IPS DF 6.9 (cell line): ENCODE measurements around the gene SINHCAF.

Experiments used
- DNase-seq: peaks from one replicate; pipeline ENCODE4 v3.0.0-alpha.2; 2013; ENCODE audit warnings: low read depth, low spot score
- H3K27ac ChIP-seq: one replicate; pipeline ENCODE4 v1.5.1; 2013; ENCODE audit warnings: low read length, control low read depth
- H3K27me3 ChIP-seq: 2 replicates; pipeline ENCODE4 v1.6.1; 2013; ENCODE audit warnings: mild to moderate bottlenecking, low read length; ENCODE audit not compliant: control insufficient read depth, insufficient read depth
- H3K36me3 ChIP-seq: 2 replicates; pipeline ENCODE4 v1.6.1; 2013; ENCODE audit warnings: low read length; ENCODE audit not compliant: control insufficient read depth, insufficient read depth
- H3K4me1 ChIP-seq: 2 replicates; pipeline ENCODE4 v1.6.1; 2013; ENCODE audit warnings: low read length; ENCODE audit not compliant: control insufficient read depth, insufficient read depth
- H3K4me3 ChIP-seq: 2 replicates; pipeline ENCODE4 v1.5.1; 2013; ENCODE audit warnings: mild to moderate bottlenecking, low read length
- H3K9me3 ChIP-seq: 2 replicates; pipeline ENCODE4 v1.6.1; 2013; ENCODE audit warnings: low read length, inconsistent platforms; ENCODE audit not compliant: control insufficient read depth, insufficient read depth
- WGBS: extraction: QIAGEN DNeasy Blood & Tissue Kit; methylation state at CpG from one replicate; pipeline ENCODE4 v1.1.7; 2013; ENCODE audit warnings: mixed read lengths, missing lambda C conversion rate; ENCODE audit not compliant: insufficient read length, insufficient coverage; 5-methylcytosine and 5-hydroxymethylcytosine counted together

Gene SINHCAF

GRCh38 chr12:31318657-31319269, 7.2 kb downstream of the SINHCAF start:
- peaks cover 6% of the 10 kb centered on the region; the same call in 1 of the 2 replicates for H3K4me1 ChIP-seq
- H3K4me3 ChIP-seq: no peak overlapping the region
- H3K9me3 ChIP-seq: no peaks in the 10 kb centered on the region
- WGBS: no CpG with 5 or more reads among the region's 2 CpGs
- no peaks in the 10 kb centered on the region for H3K36me3 ChIP-seq
- H3K27ac ChIP-seq: no peak overlapping the region
- no peaks in the 10 kb centered on the region for H3K27me3 ChIP-seq
- DNase-seq: no peak

GRCh38 chr12:31317471-31318395, 8.2 kb downstream of the SINHCAF start:
- Histone ChIP-seq H3K9me3 (no peaks in the 10 kb centered on the region), H3K27me3 (no peaks in the 10 kb centered on the region), H3K27ac (no peak overlapping the region), H3K4me1 (peaks cover 6% of the 10 kb centered on the region; the same call in 1 of the 2 replicates), H3K36me3 (no peaks in the 10 kb centered on the region), H3K4me3 (no peak overlapping the region)
- WGBS: no CpG with 5 or more reads among the region's 8 CpGs
- no peak for DNase-seq

GRCh38 chr12:31316891-31317290, 9.1 kb downstream of the SINHCAF start:
- Histone ChIP-seq H3K27me3 (no peaks in the 10 kb centered on the region), H3K27ac (no peak overlapping the region), H3K9me3 (no peaks in the 10 kb centered on the region), H3K4me3 (no peak overlapping the region), H3K36me3 (no peaks in the 10 kb centered on the region; the same call in 1 of the 2 replicates), H3K4me1 (peaks cover 6% of the 10 kb centered on the region; the same call in 1 of the 2 replicates)
- no CpG with 5 or more reads among the region's 3 CpGs for WGBS
- no peak for DNase-seq

GRCh38 chr12:31315784-31316465, 10.0 kb downstream of the SINHCAF start:
- DNase-seq: no peak
- Histone ChIP-seq H3K4me1 (peaks cover 6% of the 10 kb centered on the region; the same call in 1 of the 2 replicates), H3K4me3 (no peak overlapping the region), H3K9me3 (no peaks in the 10 kb centered on the region), H3K27ac (no peak overlapping the region), H3K36me3 (no peaks in the 10 kb centered on the region; the same call in 1 of the 2 replicates), H3K27me3 (no peaks in the 10 kb centered on the region)
- WGBS: no CpG with 5 or more reads among the region's 7 CpGs

GRCh38 chr12:31315044-31315715, 10.8 kb downstream of the SINHCAF start:
- Histone ChIP-seq H3K27ac (no peak overlapping the region), H3K4me3 (no peak overlapping the region), H3K9me3 (no peaks in the 10 kb centered on the region), H3K27me3 (no peaks in the 10 kb centered on the region), H3K36me3 (no peaks in the 10 kb centered on the region; the same call in 1 of the 2 replicates), H3K4me1 (peaks cover 6% of the 10 kb centered on the region; the same call in 1 of the 2 replicates)
- DNase-seq: no peak
- WGBS: 100% methylated on average over 1 of the region's 3 CpGs

- Histone ChIP-seq H3K9me3 (no peaks in the 10 kb centered on the region), H3K4me3 (no peak overlapping the region), H3K27me3 (no peaks in the 10 kb centered on the region), H3K36me3 (no peaks in the 10 kb centered on the region; the same call in 1 of the 2 replicates), H3K4me1 (0 out of 2 replicates have a peak, but pooled peaks cover 1% of the 10 kb centered on the region), H3K27ac (no peak overlapping the region)
- no peak for DNase-seq
- WGBS: no CpG with 5 or more reads among the region's 1 CpG
Measured at GRCh38 chr12:31312431-31312830, 13.5 kb downstream of the SINHCAF start.

- no peak overlapping the region for H3K4me3 ChIP-seq
- no CpG with 5 or more reads among the region's 2 CpGs for WGBS
- no peak for DNase-seq
- no peak overlapping the region for H3K27ac ChIP-seq
- no peaks in the 10 kb centered on the region; the same call in 1 of the 2 replicates for H3K36me3 ChIP-seq
- H3K9me3 ChIP-seq: no peaks in the 10 kb centered on the region
- H3K27me3 ChIP-seq: no peaks in the 10 kb centered on the region
- 0 out of 2 replicates have a peak, but pooled peaks cover 1% of the 10 kb centered on the region for H3K4me1 ChIP-seq
Measured at GRCh38 chr12:31311634-31312258, 14.2 kb downstream of the SINHCAF start.

- WGBS: no CpG with 5 or more reads among the region's 2 CpGs
- 0 out of 2 replicates have a peak, but pooled peaks cover 1% of the 10 kb centered on the region for H3K4me1 ChIP-seq
- H3K27me3 ChIP-seq: no peaks in the 10 kb centered on the region
- no peak overlapping the region for H3K27ac ChIP-seq
- no peak overlapping the region for H3K4me3 ChIP-seq
- H3K36me3 ChIP-seq: no peaks in the 10 kb centered on the region; the same call in 1 of the 2 replicates
- no peak for DNase-seq
- no peaks in the 10 kb centered on the region for H3K9me3 ChIP-seq
Measured at GRCh38 chr12:31310488-31310887, 15.5 kb downstream of the SINHCAF start.

- no peak overlapping the region for H3K4me3 ChIP-seq
- H3K36me3 ChIP-seq: peaks cover 7% of the 10 kb centered on the region; the same call in 1 of the 2 replicates
- no peaks in the 10 kb centered on the region for H3K9me3 ChIP-seq
- no peak for DNase-seq
- no peak overlapping the region for H3K27ac ChIP-seq
- H3K4me1 ChIP-seq: 0 out of 2 replicates have a peak, but pooled peaks cover 1% of the 10 kb centered on the region
- no CpG with 5 or more reads among the region's 1 CpG for WGBS
- H3K27me3 ChIP-seq: no peaks in the 10 kb centered on the region
Measured at GRCh38 chr12:31309279-31309678, 16.7 kb downstream of the SINHCAF start.
